ENCODE results near the gene LYAR.

Gene LYAR

GRCh38 chr4:4315461-4316149 is 25.7 kb upstream of the LYAR start:
- DNase-seq: no peak

GRCh38 chr4:4311193-4311592 is 21.2 kb upstream of the LYAR start:
- DNase-seq: no peak

GRCh38 chr4:4308800-4309441 is 19.0 kb upstream of the LYAR start:
- DNase-seq: no peak

GRCh38 chr4:4306920-4307319 is 17.0 kb upstream of the LYAR start:
- DNase-seq: no peak

GRCh38 chr4:4302416-4302815 is 12.5 kb upstream of the LYAR start:
- no peak for DNase-seq

- no peak for DNase-seq
These were observed 12.0 kb upstream of the LYAR start for GRCh38 chr4:4302001-4302400.

- DNase-seq: no peak
These were observed 9.1 kb upstream of the LYAR start for GRCh38 chr4:4299006-4299405.

- DNase-seq: no peak
These were observed 6.4 kb upstream of the LYAR start for GRCh38 chr4:4296283-4296846.

GRCh38 chr4:4293279-4293678 is 3.3 kb upstream of the LYAR start:
- DNase-seq: no peak

- DNase-seq: no peak
These were observed 385 bp downstream of the LYAR start for GRCh38 chr4:4289597-4289940.

- DNase-seq: no peak
These were observed 899 bp downstream of the LYAR start for GRCh38 chr4:4289055-4289454.

GRCh38 chr4:4288098-4288497 is 1.9 kb downstream of the LYAR start:
- no peak for DNase-seq

GRCh38 chr4:4284827-4285618 is 4.9 kb downstream of the LYAR start:
- DNase-seq: no peak

- DNase-seq: no peak
These were observed 8.2 kb downstream of the LYAR start for GRCh38 chr4:4281787-4282186.

GRCh38 chr4:4277531-4277930 is 12.4 kb downstream of the LYAR start:
- no peak for DNase-seq

- DNase-seq: no peak
These were observed 15.7 kb downstream of the LYAR start for GRCh38 chr4:4274226-4274625.

GRCh38 chr4:4271912-4272311 is 18.0 kb downstream of the LYAR start:
- DNase-seq: peak; percentile 41 to 49

- DNase-seq: peak; percentile 48 to 65
These were observed 19.4 kb downstream of the LYAR start for GRCh38 chr4:4270529-4270928.

GRCh38 chr4:4269856-4270255 is 20.1 kb downstream of the LYAR start:
- peak; percentile 68 to 77 for DNase-seq

- DNase-seq: no peak
These were observed 20.6 kb downstream of the LYAR start for GRCh38 chr4:4269331-4269731.

- peak; percentile 67 to 89 for DNase-seq
These were observed 21.2 kb downstream of the LYAR start for GRCh38 chr4:4268776-4269175.

- DNase-seq: peak; percentile 53 to 68
These were observed 22.0 kb downstream of the LYAR start for GRCh38 chr4:4267981-4268380.

GRCh38 chr4:4260185-4260751 is 29.7 kb downstream of the LYAR start:
- DNase-seq: peak; percentile 64 to 68

Data from inflammatory macrophage treated with lipopolysaccharide for 1 hour (primary cell).